GM12892 (cell line): ENCODE data around the gene CRMP1.

Experiments used
- POLR2A ChIP-seq: IDR thresholded peaks from 2 replicates; pipeline ENCODE4 v1.6.1; 2011; ENCODE audit warnings: low read depth, low read length, control low read depth
- POLR2AphosphoS5 ChIP-seq: IDR thresholded peaks from 2 replicates; pipeline ENCODE4 v1.6.1; 2011; ENCODE audit warnings: low read depth, low read length, control low read depth

- no peak for TF ChIP-seq POLR2A
- no peak for TF ChIP-seq POLR2AphosphoS5
Observed at GRCh38 chr4:5928844-5929420, 36.0 kb upstream of the CRMP1 start.
